ENCODE data around the gene TBC1D2B.

DNA sequence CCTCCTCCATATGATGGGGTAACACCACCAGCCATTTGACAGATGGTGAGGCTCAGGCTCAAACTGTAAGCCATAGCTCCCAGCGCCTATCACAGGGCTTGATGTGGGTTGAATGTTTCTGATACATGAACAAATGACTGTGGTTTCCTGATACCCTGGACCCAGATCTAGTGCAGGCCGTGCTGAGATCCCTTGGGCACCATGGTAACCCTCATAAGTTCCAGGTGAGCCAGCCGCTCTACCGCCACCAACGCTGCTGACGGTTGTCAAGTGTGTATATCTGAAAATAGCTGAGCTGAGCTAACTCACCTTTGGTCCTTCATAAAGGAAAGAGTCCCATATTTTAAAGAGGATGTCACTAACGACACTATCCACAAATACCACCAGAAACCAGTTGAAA is 74.5 kb downstream of the TBC1D2B start:
- TF ChIP-seq, protein P1, sequence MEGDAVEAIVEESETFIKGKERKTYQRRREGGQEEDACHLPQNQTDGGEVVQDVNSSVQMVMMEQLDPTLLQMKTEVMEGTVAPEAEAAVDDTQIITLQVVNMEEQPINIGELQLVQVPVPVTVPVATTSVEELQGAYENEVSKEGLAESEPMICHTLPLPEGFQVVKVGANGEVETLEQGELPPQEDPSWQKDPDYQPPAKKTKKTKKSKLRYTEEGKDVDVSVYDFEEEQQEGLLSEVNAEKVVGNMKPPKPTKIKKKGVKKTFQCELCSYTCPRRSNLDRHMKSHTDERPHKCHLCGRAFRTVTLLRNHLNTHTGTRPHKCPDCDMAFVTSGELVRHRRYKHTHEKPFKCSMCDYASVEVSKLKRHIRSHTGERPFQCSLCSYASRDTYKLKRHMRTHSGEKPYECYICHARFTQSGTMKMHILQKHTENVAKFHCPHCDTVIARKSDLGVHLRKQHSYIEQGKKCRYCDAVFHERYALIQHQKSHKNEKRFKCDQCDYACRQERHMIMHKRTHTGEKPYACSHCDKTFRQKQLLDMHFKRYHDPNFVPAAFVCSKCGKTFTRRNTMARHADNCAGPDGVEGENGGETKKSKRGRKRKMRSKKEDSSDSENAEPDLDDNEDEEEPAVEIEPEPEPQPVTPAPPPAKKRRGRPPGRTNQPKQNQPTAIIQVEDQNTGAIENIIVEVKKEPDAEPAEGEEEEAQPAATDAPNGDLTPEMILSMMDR (IDR thresholded peaks at IDR 0.05): no peak
- TF ChIP-seq POLR2AphosphoS5 (IDR thresholded peaks at IDR 0.05): no peak
- no peak for TF ChIP-seq EP300 (IDR thresholded peaks at IDR 0.05)
- no peak for TF ChIP-seq POLR2A (IDR thresholded peaks at IDR 0.05)

Data from stomach (tissue), 4 donors.